Endothelial cell of umbilical vein (primary cell): ENCODE measurements around the gene GPS1. TPM values are rescaled to one million over a fixed set of nuclear protein-coding genes. Genes with fewer than 3 reads are reported as not detected.

Experiments
- BruUV-seq: library from RNA; stranded (reverse); fragments of 400-500 nt; replicated peaks from 2 replicates; lab custom pipeline; 2021; lab: Mats Ljungman, UMichigan
- CTCF ChIA-PET: fragments of 300-600, 350-600 bp; sonication (Branson Sonifier 250); formaldehyde crosslinking; loops from one replicate; lab custom pipeline; 2021; ENCODE audit warnings: antibody characterized with exemption, inconsistent platforms; lab: Charles Lee
- POLR2A ChIA-PET: fragments of 300-600, 350-600 bp; sonication (Branson Sonifier 250); formaldehyde crosslinking; loops from one replicate; lab custom pipeline; 2021; ENCODE audit warnings: antibody characterized with exemption, inconsistent platforms; lab: Charles Lee
- DNase-seq: peaks from one replicate; pipeline ENCODE4 v3.0.0-alpha.2; 2011; ENCODE audit warnings: low read depth, low spot score
- FAIRE-seq: peaks from 2 replicates; lab custom pipeline; 2011; peaks lifted over from hg19 to GRCh38; lab: Jason Lieb, UNC
- H2AFZ ChIP-seq: 2 replicates; pipeline ENCODE4 v1.6.0; 2012; ENCODE audit warnings: low read depth, low read length, control low read depth, inconsistent platforms
- H3K27ac ChIP-seq: 2 replicates; pipeline ENCODE4 v1.5.1; 2011; ENCODE audit warnings: low read depth, mild to moderate bottlenecking, control low read depth, low read length, moderate library complexity; ENCODE audit not compliant: insufficient read depth
- H3K27me3 ChIP-seq, 2 experiments: 2 replicates each; pipeline versions ENCODE4 v1.6.0 to v1.6.1; 2011; ENCODE audit warnings: low read length in 2 of 2, mixed read lengths in 1 of 2; ENCODE audit not compliant: control insufficient read depth in 2 of 2, insufficient read depth in 2 of 2
- H3K36me3 ChIP-seq, 2 experiments: 2 replicates in 1 of 2; 3 replicates in 1 of 2; pipeline ENCODE4 v1.5.1; 2011; ENCODE audit warnings: low read length in 2 of 2, mild to moderate bottlenecking in 1 of 2, moderate library complexity in 1 of 2; ENCODE audit not compliant: control insufficient read depth in 2 of 2, insufficient read depth in 2 of 2; ENCODE audit errors: extremely low read depth in 1 of 2
- H3K4me1 ChIP-seq: 3 replicates; pipeline ENCODE4 v1.5.1; 2011; ENCODE audit warnings: mild to moderate bottlenecking, low read length; ENCODE audit not compliant: control insufficient read depth, insufficient read depth; ENCODE audit errors: extremely low read depth
- H3K4me2 ChIP-seq: 2 replicates; pipeline ENCODE4 v1.6.1; 2011; ENCODE audit warnings: low read length, control low read depth, mixed read lengths; ENCODE audit not compliant: insufficient read depth
- H3K4me3 ChIP-seq, 3 experiments: fragments of 200-600 bp in 1 of 3; sonication (generic), shearing (Covaris generic) in 1 of 3; replicated peaks in 1 of 3; 2 replicates each; pipeline ENCODE4 v1.5.1; 2011 to 2016; ENCODE audit warnings: control low read depth in 3 of 3, low read length in 3 of 3, mild to moderate bottlenecking in 2 of 3, inconsistent platforms in 1 of 3, low read depth in 1 of 3, moderate library complexity in 1 of 3; ENCODE audit not compliant: insufficient read depth in 1 of 3
- H3K79me2 ChIP-seq: 2 replicates; pipeline ENCODE4 v1.6.0; 2012; ENCODE audit warnings: low read length, inconsistent platforms; ENCODE audit not compliant: control insufficient read depth, insufficient read depth
- H3K9ac ChIP-seq: replicated peaks from 2 replicates; pipeline ENCODE3; 2011; ENCODE audit warnings: low read length, control low read depth; ENCODE audit not compliant: insufficient read depth; ENCODE audit errors: extremely low read depth
- H3K9me1 ChIP-seq: replicated peaks from 3 replicates; pipeline ENCODE4 v1.6.0; 2011; ENCODE audit warnings: mild to moderate bottlenecking, low read length; ENCODE audit not compliant: control insufficient read depth, insufficient read depth; ENCODE audit errors: extremely low read depth
- H3K9me3 ChIP-seq: replicated peaks from 2 replicates; pipeline ENCODE4 v1.5.1; 2012; ENCODE audit warnings: low read length, inconsistent platforms; ENCODE audit not compliant: control insufficient read depth, insufficient read depth
- H4K20me1 ChIP-seq: replicated peaks from 2 replicates; pipeline ENCODE3; 2011; ENCODE audit warnings: mild to moderate bottlenecking, low read length; ENCODE audit not compliant: control insufficient read depth, insufficient read depth; ENCODE audit errors: extremely low read depth
- CTCF ChIP-seq, 2 donors: IDR thresholded peaks; 1 replicate in 1 of 2; 2 replicates in 1 of 2; pipeline ENCODE4 v1.5.1; 2011; ENCODE audit warnings: low read length in 2 of 2, mild to moderate bottlenecking in 2 of 2, moderate library complexity in 2 of 2, control low read depth in 1 of 2, inconsistent platforms in 1 of 2, low read depth in 1 of 2; ENCODE audit not compliant: insufficient read depth in 1 of 2; ENCODE audit errors: extremely low read depth in 1 of 2
- EZH2 ChIP-seq: IDR thresholded peaks from 2 replicates; pipeline ENCODE4 v1.6.1; 2012; ENCODE audit warnings: borderline replicate concordance, low read depth, mild to moderate bottlenecking, moderate library complexity, low read length, inconsistent platforms; ENCODE audit not compliant: severe bottlenecking
- FOS ChIP-seq: IDR thresholded peaks from 2 replicates; pipeline ENCODE4 v1.6.1; 2011; ENCODE audit warnings: mild to moderate bottlenecking, low read length, moderate library complexity, borderline replicate concordance; ENCODE audit not compliant: insufficient read depth
- GATA2 ChIP-seq: IDR thresholded peaks from 2 replicates; pipeline ENCODE4 v1.7.0; 2011; ENCODE audit warnings: low read depth, mild to moderate bottlenecking, moderate library complexity, mixed read lengths, low read length; ENCODE audit not compliant: insufficient read length, insufficient read depth
- JUN ChIP-seq: IDR thresholded peaks from 2 replicates; pipeline ENCODE4 v1.6.1; 2011; ENCODE audit warnings: borderline replicate concordance, low read depth; ENCODE audit not compliant: insufficient read length, insufficient read depth
- MAX ChIP-seq: IDR thresholded peaks from 2 replicates; pipeline ENCODE4 v1.6.1; 2011; ENCODE audit not compliant: insufficient read depth, insufficient read length
- MYC ChIP-seq: IDR thresholded peaks from one replicate; pipeline ENCODE4 v1.6.1; 2011; ENCODE audit warnings: mild to moderate bottlenecking, low read depth, low read length
- POLR2A ChIP-seq: IDR thresholded peaks from 2 replicates; pipeline ENCODE4 v1.6.1; 2012; ENCODE audit warnings: low read depth, mild to moderate bottlenecking, control low read depth, low read length
- POLR2AphosphoS5 ChIP-seq: IDR thresholded peaks from 2 replicates; pipeline ENCODE4 v1.6.1; 2012; ENCODE audit warnings: low read depth, mild to moderate bottlenecking, control low read depth, low read length, moderate library complexity; ENCODE audit not compliant: insufficient read depth
- dilution Hi-C: fragments of 300-500 bp; cut with MboI; formaldehyde crosslinking; loops from one replicate; pipeline ENCODE4 v1.15.0; 2019; ENCODE audit warnings: low sequenced_read_pairs; ENCODE audit not compliant: extremely low pct_ligation_motif_present
- intact Hi-C: fragments of 100-400 bp; cut with micrococcal nuclease; formaldehyde crosslinking; loops from one replicate; pipeline ENCODE4 v1.10.0; 2022
- polyA plus RNA-seq, 4 experiments: library from polyadenylated mRNA; depleted of rRNA in 3 of 4; stranded (reverse) in 3 of 4; unstranded in 1 of 4; fragments of >200 nt; gene quantifications; 2 replicates each; pipeline versions ENCODE4 v1.2.1 to v1.2.3, GENCODE V29; 2011 to 2012; ENCODE audit warnings: missing spikeins in 1 of 4
- total RNA-seq: library from RNA; stranded (reverse); gene quantifications from 2 replicates; pipeline ENCODE4 v1.2.3, GENCODE V29; 2021

The GPS1 gene
- total and polyA plus RNA-seq, 2 donors (not counting 3 experiments of a cell fraction or from before 2014, with no cell fraction given) = 116 to 178 TPM

DNA sequence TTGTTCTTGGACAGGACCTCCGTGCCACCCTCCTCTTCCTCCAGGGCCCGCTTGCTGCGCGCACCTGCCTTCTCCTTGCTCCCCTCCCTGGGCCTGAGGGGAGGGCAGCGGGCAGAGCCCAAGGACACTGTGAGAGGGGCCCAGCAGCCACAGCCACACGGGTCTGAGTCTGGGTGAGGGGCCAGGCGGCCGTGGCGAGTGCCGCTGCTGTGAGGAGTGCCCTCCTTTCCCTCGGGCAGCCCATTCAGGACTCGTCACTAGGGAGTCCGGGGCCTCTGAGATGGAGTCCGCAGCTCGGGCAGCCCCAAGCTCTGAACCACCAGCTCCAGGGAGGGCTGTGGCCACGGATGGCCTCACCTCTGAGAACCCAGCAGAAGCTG is 8.3 kb downstream of the GPS1 start:
- dilution Hi-C loops = no loop called here
- H3K9ac ChIP-seq = no peak overlapping the region

More for the DNA sequence above, 8.3 kb downstream of the GPS1 start:
- Histone ChIP-seq H3K4me2 (no peak overlapping the region), H3K36me3 (peaks cover 8 to 49% of the 10 kb centered on the region in 2 experiments), H3K9me1 (no peaks in the 10 kb centered on the region), H3K4me1 (peaks cover 6% of the 10 kb centered on the region), H3K4me3 (no peak overlapping the region), H4K20me1 (no peaks in the 10 kb centered on the region), H2AFZ (no peak overlapping the region), H3K79me2 (peaks cover 3% of the 10 kb centered on the region), H3K9me3 (no peaks in the 10 kb centered on the region), H3K27me3 (no peaks in the 10 kb centered on the region), H3K27ac (no peak overlapping the region)
- TF ChIP-seq MAX = no peak
- no peak for TF ChIP-seq MYC
- TF ChIP-seq CTCF (IDR thresholded peaks at IDR 0.05; ENCODE audit: extremely low read depth in 1 of 2, insufficient read depth in 1 of 2, low read depth in 1 of 2, low read length in 2 of 2) = no peak
- no peak for TF ChIP-seq POLR2AphosphoS5
- TF ChIP-seq JUN = no peak
- no peak for TF ChIP-seq POLR2A
- TF ChIP-seq GATA2 = no peak
- no peak for TF ChIP-seq EZH2
- no peak for TF ChIP-seq FOS
- DNase-seq = no peak
- intact Hi-C loops = no loop called here
- ChIA-PET CTCF (no interaction called here), POLR2A (no interaction called here)
- no peak for FAIRE-seq
- BruUV-seq = no TSS peak
